Effector CD8-positive, alpha-beta T cell (primary cell): ENCODE data around the gene ZBED2.
"Not testable (repeated sequence)": the region's sequence is repeated elsewhere in the genome, so short reads cannot be mapped to it uniquely, and the experiment has no call there.

Experiments used
- DNase-seq: peaks from one replicate; lab custom pipeline; 2025; lab: John Stamatoyannopoulos, UW
- total RNA-seq, 4 experiments: gene quantifications; one replicate each; lab custom pipeline; 2026; lab: John Stamatoyannopoulos, UW

The ZBED2 gene
- 1.6 to 247 (median 2.5) reads per million in 4 experiments for total RNA-seq

DNA sequence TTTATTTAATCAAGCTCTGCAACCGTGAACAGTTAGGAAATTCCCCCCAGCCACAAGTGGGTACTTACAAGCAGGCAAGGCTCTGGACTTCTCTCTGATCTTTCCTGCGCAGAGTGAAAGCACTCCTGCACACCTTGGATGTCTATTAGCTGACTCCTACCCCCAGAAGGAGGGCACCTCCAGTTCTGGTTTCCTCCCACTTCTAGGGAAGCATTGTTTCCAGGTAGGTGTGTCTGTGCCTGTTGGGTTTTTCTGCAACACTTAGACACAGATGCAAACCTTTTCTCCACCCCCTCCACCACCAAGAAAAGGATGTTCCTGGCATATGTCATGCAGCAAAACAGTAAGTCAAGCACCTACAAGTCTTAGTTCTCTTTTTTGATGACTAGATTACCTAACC lies at the start of gene ZBED2:
TSS of gene ZBED2 (minus strand) at position 115 of the 400 bp plus-strand sequence. CDS start 1,145 bp downstream, outside the sequence.
- no peak for DNase-seq

- DNase-seq = no peak
Observed at GRCh38 chr3:111639316-111639715, 44.2 kb upstream of the ZBED2 start.

- no peak for DNase-seq
Observed at GRCh38 chr3:111636366-111636885, 41.3 kb upstream of the ZBED2 start.

DNA sequence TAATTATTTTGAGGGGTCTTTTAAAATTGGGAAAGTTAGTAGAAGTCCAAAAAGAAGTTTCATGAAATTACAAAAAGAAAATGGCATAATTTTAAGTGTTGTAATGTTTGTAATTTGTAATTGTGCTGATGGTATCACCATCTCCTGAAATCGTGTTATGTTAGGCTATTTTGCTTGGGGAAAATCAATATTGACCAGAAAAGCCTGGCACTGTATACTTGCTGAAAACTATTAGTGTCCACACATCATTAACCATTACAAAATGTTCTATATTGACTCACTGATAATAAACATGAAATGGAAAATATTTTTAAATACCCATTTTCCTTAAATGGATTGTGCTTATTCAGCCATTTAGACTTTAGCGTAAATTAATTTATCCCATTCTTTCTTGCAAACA lies 40.3 kb upstream of the ZBED2 start:
- no peak for DNase-seq

GRCh38 chr3:111630638-111631037 lies 35.5 kb upstream of the ZBED2 start:
- DNase-seq = not testable (repeated sequence)

- not testable (repeated sequence) for DNase-seq
Observed at GRCh38 chr3:111629018-111629417, 33.9 kb upstream of the ZBED2 start.

DNA sequence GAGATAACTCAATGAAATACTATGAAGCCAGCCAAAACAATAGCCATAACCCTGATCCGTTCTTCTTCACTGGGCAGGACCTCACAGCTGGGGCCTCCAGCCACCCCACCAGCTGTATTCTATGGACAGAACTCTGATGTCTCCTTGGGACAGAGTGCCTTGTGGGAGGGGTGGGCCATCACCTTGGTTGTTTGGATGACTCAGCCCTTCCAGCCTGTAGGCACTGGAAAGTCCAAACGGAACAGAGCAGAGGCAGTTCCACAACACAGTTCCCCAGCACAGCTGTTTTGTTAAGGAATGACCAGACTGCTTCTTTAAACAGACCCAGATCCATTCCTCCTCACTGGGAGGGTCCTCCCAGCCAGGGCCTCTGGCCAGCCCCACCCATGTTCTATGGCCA lies 31.9 kb upstream of the ZBED2 start:
- DNase-seq = no peak

GRCh38 chr3:111621535-111621934 lies 26.4 kb upstream of the ZBED2 start:
- no peak for DNase-seq

GRCh38 chr3:111619833-111620232 lies 24.7 kb upstream of the ZBED2 start:
- no peak for DNase-seq

DNA sequence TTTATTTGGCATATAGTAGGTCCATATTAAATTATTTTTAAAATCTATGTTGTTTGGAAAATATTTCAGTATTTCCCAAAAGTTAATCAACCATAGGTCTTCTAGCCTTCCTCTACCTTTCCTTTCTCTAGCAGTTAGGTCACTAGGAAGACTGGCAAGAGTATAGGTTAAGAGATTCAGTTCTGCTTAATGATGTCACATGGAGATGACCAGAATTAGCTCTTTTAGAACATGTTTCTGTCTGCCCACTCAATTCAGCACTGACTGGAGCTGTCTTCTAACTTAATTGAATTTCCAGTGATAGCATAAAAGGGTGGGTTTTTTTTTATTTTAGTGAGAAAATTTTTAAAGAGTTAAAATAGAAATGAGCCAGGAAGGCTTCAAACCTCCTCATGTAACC lies 23.8 kb upstream of the ZBED2 start:
- DNase-seq = no peak

GRCh38 chr3:111617912-111618601 lies 22.9 kb upstream of the ZBED2 start:
- DNase-seq = no peak

DNA sequence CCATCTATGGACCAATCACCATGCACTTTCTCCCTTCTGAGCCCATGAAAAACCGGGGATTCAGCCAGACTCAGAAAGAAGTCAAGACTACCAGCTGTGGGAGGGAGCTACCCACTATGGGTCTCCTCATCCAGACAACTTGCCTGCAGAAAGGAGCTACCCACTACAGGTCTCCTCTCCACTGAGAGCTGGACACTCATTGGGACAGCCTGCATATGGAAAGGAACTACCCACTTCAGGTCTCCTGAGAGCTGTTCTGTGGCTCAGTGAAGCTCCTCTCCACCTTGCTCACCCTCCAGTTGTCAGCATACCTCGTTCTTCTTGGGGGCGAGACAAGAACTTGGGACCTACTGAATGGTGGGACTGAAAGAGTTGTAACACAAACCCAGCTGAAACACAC lies 22.3 kb upstream of the ZBED2 start:
- no peak for DNase-seq

- no peak for DNase-seq
Observed at GRCh38 chr3:111616417-111617105, 21.4 kb upstream of the ZBED2 start.

DNA sequence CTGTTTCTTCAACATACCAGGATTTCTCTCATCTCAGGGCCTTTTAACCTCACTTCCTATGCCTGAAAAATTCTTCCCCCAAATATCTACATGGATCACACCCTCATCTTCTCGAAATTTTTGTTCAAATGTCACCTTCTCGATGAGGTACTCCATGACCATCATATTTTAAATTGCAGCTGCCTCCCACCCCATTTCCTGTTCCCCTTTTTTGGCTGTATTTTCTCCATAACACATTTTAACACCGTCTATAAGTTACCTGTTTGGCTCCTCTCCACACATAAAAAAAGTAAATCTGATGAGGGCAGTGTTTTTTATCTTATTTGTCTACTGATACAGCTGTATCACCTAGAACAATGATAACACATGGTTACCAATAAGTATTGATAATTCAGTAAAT lies 20.7 kb upstream of the ZBED2 start:
- no peak for DNase-seq

DNA sequence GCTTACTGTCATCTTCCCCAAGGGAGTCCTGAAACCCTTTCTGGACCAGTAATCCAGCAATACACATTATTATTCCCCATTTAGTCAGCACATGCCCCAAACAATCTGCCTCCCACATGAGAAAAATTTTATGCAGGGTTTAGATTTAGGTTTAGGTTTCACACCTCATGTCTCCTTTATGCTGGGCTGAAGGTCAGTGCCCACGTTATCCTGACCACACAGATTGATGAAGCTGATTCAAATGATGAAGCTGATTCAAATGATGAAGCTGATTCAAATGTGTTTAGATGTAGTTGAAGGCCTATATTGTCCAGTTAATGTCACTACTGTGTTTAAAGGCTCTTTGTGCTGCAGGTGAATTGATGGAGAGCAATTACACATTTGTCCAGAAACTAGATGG lies 18.1 kb upstream of the ZBED2 start:
- DNase-seq = no peak

- DNase-seq = no peak
Observed at GRCh38 chr3:111610612-111611054, 15.5 kb upstream of the ZBED2 start.

GRCh38 chr3:111610189-111610588 lies 15.0 kb upstream of the ZBED2 start:
- no peak for DNase-seq

- DNase-seq = no peak
Observed at GRCh38 chr3:111609700-111610099, 14.6 kb upstream of the ZBED2 start.

DNA sequence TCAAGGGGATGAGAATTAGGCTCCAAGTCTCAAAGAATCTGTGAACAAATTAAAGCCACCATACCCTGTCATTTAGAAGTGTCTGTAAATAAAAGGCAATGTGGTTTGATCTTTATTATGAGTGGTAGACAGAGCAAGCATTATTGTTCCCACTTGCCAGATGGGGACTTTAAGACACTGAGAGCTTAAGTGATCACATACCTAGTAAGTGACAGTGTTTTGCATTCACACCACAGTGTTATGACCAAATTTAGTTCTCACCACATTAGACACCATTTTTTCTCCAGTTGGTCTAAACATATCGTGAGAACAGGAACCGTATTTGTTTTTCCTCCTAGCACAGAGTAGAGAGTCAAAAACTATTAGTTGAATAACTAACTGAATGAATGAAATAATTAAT lies 13.2 kb upstream of the ZBED2 start:
- no peak for DNase-seq

GRCh38 chr3:111607240-111607920 lies 12.2 kb upstream of the ZBED2 start:
- no peak for DNase-seq

DNA sequence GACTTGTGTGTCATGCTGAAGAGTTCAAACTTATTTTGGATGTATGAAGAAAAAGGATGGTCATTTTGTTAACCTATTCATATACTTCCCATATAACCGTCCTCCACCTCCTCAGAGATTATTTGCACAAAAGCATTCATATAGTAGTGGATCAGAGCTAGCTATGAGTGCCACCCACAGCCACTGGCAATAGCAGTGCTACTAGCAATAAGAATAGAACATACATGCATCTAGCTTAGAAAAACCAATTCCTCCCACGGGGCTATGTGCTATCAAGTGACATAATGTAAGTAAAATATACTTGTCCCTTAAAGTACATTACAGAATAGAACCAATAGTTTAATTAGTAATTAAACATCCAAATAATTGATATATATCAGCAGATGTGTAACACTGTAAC lies 10.3 kb upstream of the ZBED2 start:
- no peak for DNase-seq

GRCh38 chr3:111605018-111605417 lies 9.9 kb upstream of the ZBED2 start:
- no peak for DNase-seq

DNA sequence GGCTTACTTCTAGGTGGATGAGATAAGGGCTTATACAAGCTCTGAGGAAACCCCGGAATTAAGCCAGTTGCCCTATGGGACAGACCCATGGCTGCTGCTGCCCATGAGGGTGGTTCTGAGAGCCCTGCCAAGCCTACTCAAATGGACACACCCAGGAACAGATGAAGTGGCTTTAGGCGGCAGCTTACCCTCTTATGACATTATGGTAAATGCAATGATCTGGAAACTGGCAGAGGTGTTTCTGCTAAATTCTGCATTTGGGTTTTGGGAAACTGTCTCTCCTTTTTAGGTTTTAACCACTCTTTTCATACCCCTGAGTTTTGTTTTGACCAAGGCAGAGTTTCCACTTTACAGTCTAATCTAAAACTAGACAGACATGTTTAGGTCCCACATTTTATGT lies 9.0 kb upstream of the ZBED2 start:
- no peak for DNase-seq
